Lower lobe of right lung (tissue), 2 donors: ENCODE data around the gene REG4. TPM values are rescaled to one million over a fixed set of nuclear protein-coding genes. Genes with fewer than 3 reads are reported as not detected.
A peak's percentile ranks its signal among the peaks of the same experiment; 100 is the strongest.

ENCODE experiments used
- ATAC-seq, 2 donors: fragments of 200-7000 bp; cut with Tn5 transposase; one replicate each; pipeline ENCODE4 v1.9.1; 2020 to 2022; ENCODE audit warnings: mild to moderate bottlenecking in 2 of 2, moderate library complexity in 2 of 2
- DNase-seq: peaks from one replicate; pipeline ENCODE4 v3.0.0-alpha.2; 2020
- H3K27ac ChIP-seq: fragments of 200-600 bp; one replicate; pipeline ENCODE4 v1.8.0; 2022
- H3K27me3 ChIP-seq: fragments of 200-600 bp; one replicate; pipeline ENCODE4 v1.8.0; 2022; ENCODE audit warnings: low read depth
- H3K36me3 ChIP-seq: fragments of 200-600 bp; one replicate; pipeline ENCODE4 v1.8.0; 2022; ENCODE audit warnings: mild to moderate bottlenecking
- H3K4me1 ChIP-seq: fragments of 200-600 bp; one replicate; pipeline ENCODE4 v1.8.0; 2022
- H3K4me3 ChIP-seq: fragments of 200-600 bp; one replicate; pipeline ENCODE4 v1.8.0; 2022; ENCODE audit warnings: mild to moderate bottlenecking
- H3K9me3 ChIP-seq: fragments of 200-600 bp; one replicate; pipeline ENCODE4 v1.8.0; 2022
- CTCF ChIP-seq: fragments of 200-600 bp; IDR thresholded peaks from one replicate; pipeline ENCODE4 v1.8.0; 2022; ENCODE audit warnings: antibody characterized with exemption, mild to moderate bottlenecking
- intact Hi-C: fragments of 100-400 bp; cut with DNase I; formaldehyde crosslinking; loops from one replicate; pipeline ENCODE4 v1.11.0; 2022
- total RNA-seq: library from RNA; stranded (reverse); fragmentation: NEBNext Ultra II Directional; extraction: Animal tissue kit (Norgen Biotek cat#: 25700); gene quantifications from one replicate; pipeline ENCODE4 v1.2.1, GENCODE V29; 2021
- donor health status: DM: no; HTN: yes; CAD: no; lungs with severe emphysema.

REG4 gene
- total RNA-seq, 1 donor from 2014 or later = not detected

GRCh38 chr1:119768778-119769177 lies 42.5 kb downstream of the REG4 start, which contains the start of gene HMGCS2:
HMGCS2 (minus strand) TSS chr1:119768905; CDS start chr1:119768844, 61 bp downstream.
- Histone ChIP-seq H3K36me3 (no peaks in the 10 kb centered on the region), H3K27me3 (no peaks in the 10 kb centered on the region), H3K9me3 (no peaks in the 10 kb centered on the region), H3K27ac (no peak within 1 kb of the TSS), H3K4me3 (no peak within 1 kb of the TSS), H3K4me1 (peaks cover 21% of the 10 kb centered on the region)
- ATAC-seq (peak; percentile 71 to 74), DNase-seq (no peak)
- TF ChIP-seq CTCF = no peak
- intact Hi-C loops = no loop called here

- Histone ChIP-seq H3K27me3 (no peaks in the 10 kb centered on the region), H3K9me3 (no peaks in the 10 kb centered on the region), H3K4me3 (no peak overlapping the region), H3K36me3 (no peaks in the 10 kb centered on the region), H3K27ac (no peak overlapping the region), H3K4me1 (peaks cover 11% of the 10 kb centered on the region)
- ATAC-seq (no peak), DNase-seq (no peak)
- TF ChIP-seq CTCF = no peak
- intact Hi-C loops = no loop called here
These were observed 43.8 kb downstream of the REG4 start for GRCh38 chr1:119767486-119767885.

GRCh38 chr1:119766374-119766794 lies 44.9 kb downstream of the REG4 start:
- ATAC-seq (peak in 1 of 2 donors; percentile 46), DNase-seq (no peak)
- Histone ChIP-seq H3K27me3 (no peaks in the 10 kb centered on the region), H3K27ac (no peak overlapping the region), H3K9me3 (no peaks in the 10 kb centered on the region), H3K4me1 (peaks cover 6% of the 10 kb centered on the region), H3K36me3 (no peaks in the 10 kb centered on the region), H3K4me3 (no peak overlapping the region)
- intact Hi-C loops = no loop called here
- no peak for TF ChIP-seq CTCF

- intact Hi-C loops = no loop called here
- no peak overlapping the region for H3K4me3 ChIP-seq
- no peak overlapping the region for H3K27ac ChIP-seq
- TF ChIP-seq CTCF = no peak
- ATAC-seq (no peak), DNase-seq (no peak)
- H3K36me3 ChIP-seq = no peaks in the 10 kb centered on the region
- no peaks in the 10 kb centered on the region for H3K27me3 ChIP-seq
- no peaks in the 10 kb centered on the region for H3K9me3 ChIP-seq
- peaks cover 3% of the 10 kb centered on the region for H3K4me1 ChIP-seq
These were observed 47.0 kb downstream of the REG4 start for GRCh38 chr1:119764220-119764619.

GRCh38 chr1:119762953-119763352 lies 48.3 kb downstream of the REG4 start:
- H3K27me3 ChIP-seq = no peaks in the 10 kb centered on the region
- no peaks in the 10 kb centered on the region for H3K36me3 ChIP-seq
- no peaks in the 10 kb centered on the region for H3K4me1 ChIP-seq
- intact Hi-C loops = no loop called here
- no peak overlapping the region for H3K4me3 ChIP-seq
- ATAC-seq (no peak), DNase-seq (no peak)
- no peak for TF ChIP-seq CTCF
- H3K9me3 ChIP-seq = no peaks in the 10 kb centered on the region
- H3K27ac ChIP-seq = no peak overlapping the region

- intact Hi-C loops = no loop called here
- H3K27ac ChIP-seq = no peak overlapping the region
- H3K4me1 ChIP-seq = no peaks in the 10 kb centered on the region
- no peak overlapping the region for H3K4me3 ChIP-seq
- DNase-seq = no peak
- no peaks in the 10 kb centered on the region for H3K9me3 ChIP-seq
- no peak for TF ChIP-seq CTCF
- no peaks in the 10 kb centered on the region for H3K27me3 ChIP-seq
- H3K36me3 ChIP-seq = no peaks in the 10 kb centered on the region
- no peak for ATAC-seq
These were observed 48.9 kb downstream of the REG4 start for GRCh38 chr1:119762409-119762808.
